Measurements from ENCODE around the gene VAV2.
"Not testable (repeated sequence)": the region's sequence is repeated elsewhere in the genome, so short reads cannot be mapped to it uniquely, and the experiment has no call there.

VAV2 gene

DNA sequence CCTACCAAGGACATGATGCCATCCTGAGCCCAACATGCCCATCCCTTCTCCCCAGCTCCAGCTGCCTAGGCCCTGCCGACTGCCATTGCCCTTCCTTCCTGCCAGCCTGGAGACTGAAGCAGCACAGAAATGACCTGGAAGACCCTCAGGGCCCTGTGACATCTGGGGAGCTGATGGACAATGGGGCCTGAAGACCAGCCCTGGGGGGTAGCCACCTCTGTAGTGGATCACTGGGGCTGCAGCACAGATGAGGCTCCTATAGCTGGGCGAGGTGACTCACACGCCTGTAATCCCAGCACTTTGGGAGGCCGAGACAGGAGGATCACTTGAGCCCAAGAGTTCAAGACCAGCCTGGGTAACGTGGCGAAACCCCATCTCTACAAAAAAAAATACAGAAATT lies 86.6 kb downstream of the VAV2 start:
- H3K27ac ChIP-seq: no peak overlapping the region
- TF ChIP-seq, protein P1, sequence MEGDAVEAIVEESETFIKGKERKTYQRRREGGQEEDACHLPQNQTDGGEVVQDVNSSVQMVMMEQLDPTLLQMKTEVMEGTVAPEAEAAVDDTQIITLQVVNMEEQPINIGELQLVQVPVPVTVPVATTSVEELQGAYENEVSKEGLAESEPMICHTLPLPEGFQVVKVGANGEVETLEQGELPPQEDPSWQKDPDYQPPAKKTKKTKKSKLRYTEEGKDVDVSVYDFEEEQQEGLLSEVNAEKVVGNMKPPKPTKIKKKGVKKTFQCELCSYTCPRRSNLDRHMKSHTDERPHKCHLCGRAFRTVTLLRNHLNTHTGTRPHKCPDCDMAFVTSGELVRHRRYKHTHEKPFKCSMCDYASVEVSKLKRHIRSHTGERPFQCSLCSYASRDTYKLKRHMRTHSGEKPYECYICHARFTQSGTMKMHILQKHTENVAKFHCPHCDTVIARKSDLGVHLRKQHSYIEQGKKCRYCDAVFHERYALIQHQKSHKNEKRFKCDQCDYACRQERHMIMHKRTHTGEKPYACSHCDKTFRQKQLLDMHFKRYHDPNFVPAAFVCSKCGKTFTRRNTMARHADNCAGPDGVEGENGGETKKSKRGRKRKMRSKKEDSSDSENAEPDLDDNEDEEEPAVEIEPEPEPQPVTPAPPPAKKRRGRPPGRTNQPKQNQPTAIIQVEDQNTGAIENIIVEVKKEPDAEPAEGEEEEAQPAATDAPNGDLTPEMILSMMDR (conservative IDR thresholded peaks at IDR 0.05): no peak

DNA sequence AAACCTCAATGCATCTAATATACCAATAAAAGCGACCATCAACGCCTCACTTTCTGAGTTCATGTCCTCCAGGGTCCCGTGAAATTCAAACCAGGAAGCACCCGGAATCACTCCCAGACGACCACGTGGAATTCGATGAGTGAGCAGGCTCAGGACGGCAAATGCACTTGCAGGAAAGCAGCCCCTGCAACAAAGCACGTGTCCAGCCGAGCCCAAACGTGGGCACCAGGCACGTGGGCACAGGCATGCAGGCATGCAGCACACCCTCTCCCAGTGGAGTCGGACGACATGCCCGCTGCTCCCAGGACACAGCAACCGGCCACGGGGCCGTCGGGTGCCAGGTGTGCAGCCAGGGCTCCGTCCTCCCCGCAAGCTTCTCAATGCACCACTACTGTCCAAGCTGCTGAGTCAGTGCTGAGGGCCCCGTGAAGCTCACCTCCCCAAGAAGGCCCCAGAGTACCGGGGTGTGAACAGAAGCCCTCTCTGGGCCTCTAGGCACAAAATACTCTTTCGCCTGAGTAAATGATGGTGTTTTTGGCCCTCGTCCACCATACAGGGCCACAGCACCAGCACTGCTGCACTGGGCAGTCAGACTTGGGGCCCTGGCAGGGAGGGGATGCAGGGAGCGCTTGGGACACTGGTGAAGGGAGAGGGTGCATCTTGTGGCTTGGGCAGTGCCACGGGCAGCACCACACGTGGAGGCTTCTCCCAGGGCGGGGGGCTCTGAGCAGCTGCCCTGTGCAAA lies 87.6 kb downstream of the VAV2 start:
- H3K27ac ChIP-seq: no peak overlapping the region
- TF ChIP-seq, protein P1 (conservative IDR thresholded peaks at IDR 0.05): no peak

DNA sequence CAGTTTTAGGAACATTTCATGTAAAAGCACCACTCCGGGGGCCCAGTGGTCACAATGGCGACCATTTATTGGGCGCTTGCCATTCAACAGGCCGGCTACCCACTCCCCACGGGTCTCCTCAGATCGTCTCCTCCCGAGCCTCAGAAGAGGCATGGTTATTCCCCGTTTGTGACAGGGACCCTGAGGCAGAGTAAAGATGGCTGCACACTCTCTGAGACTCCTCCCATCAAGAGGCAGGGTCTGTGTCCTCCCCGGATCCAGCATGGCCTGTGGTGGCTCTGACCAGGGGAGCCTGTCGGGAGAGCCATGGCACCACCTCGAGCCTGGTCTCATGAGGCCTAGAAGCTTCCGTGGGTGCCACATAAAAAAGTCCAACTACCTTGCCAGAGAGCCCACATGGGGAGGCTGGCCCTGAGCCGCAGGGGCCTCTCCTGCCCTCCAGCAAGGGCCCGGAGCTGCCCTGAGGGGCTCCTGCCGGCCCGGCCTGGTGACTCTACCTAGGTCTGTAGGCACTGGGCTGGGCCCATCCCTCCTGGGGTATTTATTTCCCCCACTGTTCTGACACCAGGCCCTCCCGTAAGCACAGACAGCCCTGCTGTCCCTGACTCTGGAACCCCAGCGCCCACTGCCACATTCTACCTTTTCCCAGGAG lies 90.8 kb downstream of the VAV2 start:
- TF ChIP-seq, protein P1 (conservative IDR thresholded peaks at IDR 0.05): no peak
- no peak overlapping the region for H3K27ac ChIP-seq

DNA sequence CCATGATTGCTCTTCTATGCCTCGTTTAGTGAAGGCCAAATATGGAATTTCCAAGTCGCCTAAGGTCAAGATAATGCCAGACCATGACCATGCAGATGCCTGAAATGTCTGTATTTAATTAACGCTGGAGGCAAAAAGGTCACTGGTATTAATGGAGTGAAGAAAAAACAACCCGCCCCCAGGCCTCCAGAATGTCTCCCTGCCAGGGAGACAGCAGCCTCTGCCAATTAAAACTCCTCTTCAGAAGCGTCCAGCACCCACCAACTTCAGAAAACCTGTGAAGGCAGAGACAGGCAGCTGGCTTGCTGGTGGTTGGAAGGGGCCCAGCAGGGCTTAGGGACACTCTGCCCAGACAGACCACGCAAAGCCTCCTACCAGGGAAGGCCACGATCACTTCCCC lies 94.4 kb downstream of the VAV2 start:
- TF ChIP-seq, protein P1 (conservative IDR thresholded peaks at IDR 0.05): no peak
- H3K27ac ChIP-seq: no peak overlapping the region

DNA sequence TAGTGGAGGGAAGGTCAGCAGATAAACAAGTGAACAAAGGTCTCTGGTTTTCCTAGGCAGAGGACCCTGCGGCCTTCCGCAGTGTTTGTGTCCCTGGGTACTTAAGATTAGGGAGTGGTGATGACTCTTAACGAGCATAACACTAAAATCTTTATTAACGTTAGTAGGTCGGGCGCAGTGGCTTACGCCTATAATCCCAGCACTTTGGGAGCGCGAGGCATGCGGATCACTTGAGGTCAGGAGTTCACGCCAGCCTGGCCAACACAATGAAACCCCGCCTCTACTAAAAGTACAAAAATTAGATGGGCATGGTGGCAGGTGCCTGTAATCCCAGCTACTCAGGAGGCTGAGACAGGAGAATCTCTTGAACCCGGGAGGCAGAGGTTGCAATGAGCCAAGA lies 96.1 kb downstream of the VAV2 start:
- not testable (repeated sequence) for H3K27ac ChIP-seq

DNA sequence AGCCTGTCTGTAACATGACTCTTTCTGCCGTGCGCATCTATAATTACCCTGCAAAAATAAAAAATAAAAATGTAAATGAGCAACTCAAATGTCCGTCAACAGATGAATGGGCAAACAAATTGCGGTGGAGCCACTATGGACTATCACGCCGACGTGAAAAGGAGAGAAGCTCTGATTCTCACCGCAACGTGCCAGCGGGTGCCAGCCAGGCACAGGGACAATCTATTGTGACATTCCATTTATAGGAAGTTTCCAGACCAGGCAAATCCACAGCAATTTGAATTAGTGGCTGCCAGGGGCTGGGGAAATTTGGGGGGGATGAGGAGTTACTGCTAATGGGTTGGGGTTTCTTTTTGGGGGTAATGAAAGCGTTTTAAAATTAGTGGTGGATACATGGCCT lies 96.8 kb downstream of the VAV2 start:
- H3K27ac ChIP-seq: no peak overlapping the region
- TF ChIP-seq, protein P1 (conservative IDR thresholded peaks at IDR 0.05): no peak

DNA sequence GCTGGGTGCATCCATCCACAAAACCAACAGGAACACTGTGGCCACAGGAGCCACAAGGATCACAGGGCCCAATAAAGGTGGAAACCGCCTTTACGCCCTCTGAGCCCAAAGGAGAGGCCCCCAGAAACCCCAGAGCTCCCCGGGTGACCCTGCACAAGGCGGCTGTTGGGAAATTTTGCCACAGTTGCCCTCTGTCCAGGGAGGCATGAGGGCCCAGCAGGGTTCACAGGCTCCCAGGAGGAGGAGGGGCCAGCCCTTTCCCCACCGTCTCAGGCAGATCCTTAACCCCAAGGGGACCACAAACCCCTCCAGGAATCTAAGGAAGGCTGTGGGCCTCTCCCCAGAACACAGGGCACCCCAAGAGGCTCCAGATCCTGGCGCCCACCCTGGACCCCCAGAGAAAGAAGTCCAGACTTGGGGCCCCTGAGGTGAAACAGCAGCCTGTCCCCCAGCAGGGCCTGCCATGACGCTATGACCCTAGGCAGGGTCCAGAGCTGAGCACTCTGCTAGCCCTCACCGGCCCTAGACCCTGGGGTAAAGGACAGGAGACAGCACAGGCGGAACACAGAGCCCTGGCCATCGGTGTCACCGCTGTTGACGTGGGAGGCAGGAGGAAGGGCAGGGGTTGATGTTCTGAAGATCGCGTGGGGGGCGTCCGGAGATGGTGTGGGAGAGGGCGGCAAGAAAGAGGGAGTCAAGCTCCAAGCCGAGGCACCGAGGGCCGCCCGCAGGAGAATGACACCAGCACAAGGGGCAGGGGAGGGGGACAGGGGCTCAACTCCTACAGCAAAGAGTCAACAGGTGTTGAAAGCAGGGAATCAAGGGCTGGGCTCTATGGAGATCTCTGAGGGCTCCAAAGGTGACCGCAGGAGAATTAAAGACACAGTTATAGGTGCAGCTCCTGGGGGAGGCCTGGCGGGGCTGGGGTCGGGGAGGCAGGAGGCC lies 97.5 kb downstream of the VAV2 start:
- TF ChIP-seq, protein P1 (conservative IDR thresholded peaks at IDR 0.05): no peak

More for the DNA sequence above, 97.5 kb downstream of the VAV2 start:
- no peak overlapping the region for H3K27ac ChIP-seq

All from VCaP (cell line).